ENCODE data around the gene SHTN1. TPM values are rescaled to one million over a fixed set of nuclear protein-coding genes. Genes with fewer than 3 reads are reported as not detected.

Gene SHTN1
- total RNA-seq, 1 donor from 2014 or later: 26.1 TPM

DNA sequence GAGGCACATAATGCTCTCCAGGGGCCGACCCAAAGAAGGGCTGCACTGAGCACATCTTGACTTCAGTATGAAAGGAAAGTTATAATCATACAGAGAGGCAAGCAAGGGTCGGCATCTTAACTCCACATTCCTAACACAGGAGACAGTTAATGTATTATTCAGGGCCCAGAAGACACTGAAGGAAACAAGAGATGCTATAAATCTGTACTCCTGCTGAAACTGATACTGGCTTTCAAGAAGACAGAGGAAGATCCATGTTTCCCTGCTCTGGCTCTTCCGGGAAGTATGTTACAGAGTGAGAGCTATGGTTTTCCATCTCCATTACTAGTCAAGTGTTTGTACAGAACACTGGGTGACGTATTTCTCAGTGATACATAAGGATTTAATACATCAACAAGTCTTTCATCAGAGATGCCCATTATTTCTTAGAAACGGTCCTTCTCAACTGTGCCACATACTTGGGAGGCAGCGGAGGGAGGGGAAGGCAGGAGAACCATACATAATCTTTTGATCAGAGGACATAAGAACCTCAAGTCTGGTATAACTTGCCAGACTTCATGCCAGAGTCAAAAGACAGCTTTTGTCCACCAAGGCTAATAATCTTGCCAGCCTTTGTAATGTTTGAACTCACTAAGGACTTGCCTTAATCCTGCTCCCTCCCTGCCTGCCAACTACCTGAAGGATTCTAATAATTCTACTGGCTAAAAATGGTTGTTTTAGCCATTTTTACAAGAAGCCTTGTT is 97.6 kb downstream of the SHTN1 start:
- Mint-ChIP-seq H3K4me1 (ENCODE audit: unreplicated experiment) (no peaks in the 10 kb centered on the region), H3K36me3 (ENCODE audit: unreplicated experiment) (peaks cover 16% of the 10 kb centered on the region), H3K27me3 (ENCODE audit: unreplicated experiment) (no peaks in the 10 kb centered on the region), H3K27ac (ENCODE audit: unreplicated experiment) (no peak overlapping the region), H3K4me3 (ENCODE audit: unreplicated experiment) (no peak overlapping the region), H3K9me3 (ENCODE audit: unreplicated experiment) (no peaks in the 10 kb centered on the region)
- no peak for DNase-seq (ENCODE audit: extremely low spot score, unreplicated experiment)
- TF ChIP-seq, protein P1, sequence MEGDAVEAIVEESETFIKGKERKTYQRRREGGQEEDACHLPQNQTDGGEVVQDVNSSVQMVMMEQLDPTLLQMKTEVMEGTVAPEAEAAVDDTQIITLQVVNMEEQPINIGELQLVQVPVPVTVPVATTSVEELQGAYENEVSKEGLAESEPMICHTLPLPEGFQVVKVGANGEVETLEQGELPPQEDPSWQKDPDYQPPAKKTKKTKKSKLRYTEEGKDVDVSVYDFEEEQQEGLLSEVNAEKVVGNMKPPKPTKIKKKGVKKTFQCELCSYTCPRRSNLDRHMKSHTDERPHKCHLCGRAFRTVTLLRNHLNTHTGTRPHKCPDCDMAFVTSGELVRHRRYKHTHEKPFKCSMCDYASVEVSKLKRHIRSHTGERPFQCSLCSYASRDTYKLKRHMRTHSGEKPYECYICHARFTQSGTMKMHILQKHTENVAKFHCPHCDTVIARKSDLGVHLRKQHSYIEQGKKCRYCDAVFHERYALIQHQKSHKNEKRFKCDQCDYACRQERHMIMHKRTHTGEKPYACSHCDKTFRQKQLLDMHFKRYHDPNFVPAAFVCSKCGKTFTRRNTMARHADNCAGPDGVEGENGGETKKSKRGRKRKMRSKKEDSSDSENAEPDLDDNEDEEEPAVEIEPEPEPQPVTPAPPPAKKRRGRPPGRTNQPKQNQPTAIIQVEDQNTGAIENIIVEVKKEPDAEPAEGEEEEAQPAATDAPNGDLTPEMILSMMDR (IDR thresholded peaks at IDR 0.05): no peak

DNA sequence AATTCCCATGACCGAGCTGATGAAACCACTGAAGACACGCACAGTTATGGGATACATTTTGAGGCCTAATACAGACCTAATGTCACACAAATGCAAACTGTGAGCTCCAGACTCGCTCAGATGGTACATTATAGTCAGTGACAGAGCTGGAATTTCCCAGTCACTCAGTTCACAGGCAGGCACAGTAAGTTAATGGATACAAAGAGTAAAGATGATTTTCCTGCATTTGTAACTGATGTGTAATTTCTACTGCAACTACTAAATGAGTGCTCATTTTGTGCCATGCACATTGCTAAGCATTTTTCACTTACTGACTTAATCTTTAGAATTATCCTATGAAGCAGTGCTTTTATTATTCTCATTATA is 99.2 kb downstream of the SHTN1 start:
- TF ChIP-seq, protein P1 (IDR thresholded peaks at IDR 0.05): no peak
- no peak overlapping the region for H3K27ac Mint-ChIP-seq (ENCODE audit: unreplicated experiment)

DNA sequence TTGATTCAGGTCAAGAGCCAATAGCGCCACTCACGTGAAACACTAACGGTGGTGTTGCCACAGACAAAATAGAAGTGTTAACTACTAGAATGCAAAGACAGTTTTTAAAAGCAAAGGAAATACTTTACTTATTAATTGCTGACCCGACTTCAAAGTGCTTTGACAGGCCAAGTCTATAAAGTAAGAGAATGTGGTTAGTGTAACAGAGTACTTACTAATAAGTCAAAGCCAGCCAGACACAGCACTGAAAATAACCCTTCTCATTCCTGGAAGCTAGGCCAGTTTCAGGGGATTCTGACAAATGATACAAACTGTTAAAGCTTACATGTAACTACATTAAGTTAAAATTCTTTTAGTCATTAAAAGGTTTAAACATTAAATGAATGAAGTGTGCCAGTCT is 105.4 kb downstream of the SHTN1 start:
- TF ChIP-seq, protein P1 (IDR thresholded peaks at IDR 0.05): no peak
- no peaks in the 10 kb centered on the region for H3K9me3 Mint-ChIP-seq (ENCODE audit: unreplicated experiment)
- no peak overlapping the region for H3K27ac Mint-ChIP-seq (ENCODE audit: unreplicated experiment)
- no peaks in the 10 kb centered on the region for H3K27me3 Mint-ChIP-seq (ENCODE audit: unreplicated experiment)
- no peaks in the 10 kb centered on the region for H3K4me1 Mint-ChIP-seq (ENCODE audit: unreplicated experiment)
- no peak for DNase-seq (ENCODE audit: extremely low spot score, unreplicated experiment)
- no peak overlapping the region for H3K4me3 Mint-ChIP-seq (ENCODE audit: unreplicated experiment)
- peaks cover 17% of the 10 kb centered on the region for H3K36me3 Mint-ChIP-seq (ENCODE audit: unreplicated experiment)

More for the DNA sequence above, 99.2 kb downstream of the SHTN1 start:
- peaks cover 21% of the 10 kb centered on the region for H3K36me3 Mint-ChIP-seq (ENCODE audit: unreplicated experiment)
- H3K27me3 Mint-ChIP-seq (ENCODE audit: unreplicated experiment): no peaks in the 10 kb centered on the region
- no peak for DNase-seq (ENCODE audit: extremely low spot score, unreplicated experiment)
- H3K9me3 Mint-ChIP-seq (ENCODE audit: unreplicated experiment): no peaks in the 10 kb centered on the region
- no peak overlapping the region for H3K4me3 Mint-ChIP-seq (ENCODE audit: unreplicated experiment)
- no peaks in the 10 kb centered on the region for H3K4me1 Mint-ChIP-seq (ENCODE audit: unreplicated experiment)

DNA sequence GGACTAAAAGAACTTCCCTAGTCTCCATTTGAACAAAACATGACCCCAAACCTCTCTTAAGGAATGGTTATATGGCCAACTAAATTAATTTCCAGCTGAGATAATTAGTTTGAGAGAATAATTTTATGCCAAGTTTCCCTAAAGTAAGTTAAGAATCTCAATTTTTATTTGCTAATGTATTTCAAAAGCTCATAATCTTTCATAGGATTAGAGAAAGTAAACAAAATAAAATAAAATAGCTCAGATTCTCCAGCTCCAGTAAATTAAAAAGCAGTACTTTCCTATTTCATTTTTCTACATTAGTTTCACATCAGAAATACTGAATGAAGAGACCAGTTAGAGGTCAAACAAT is 111.3 kb downstream of the SHTN1 start:
- Mint-ChIP-seq H3K9me3 (ENCODE audit: unreplicated experiment) (no peaks in the 10 kb centered on the region), H3K27ac (ENCODE audit: unreplicated experiment) (no peak overlapping the region), H3K36me3 (ENCODE audit: unreplicated experiment) (no peaks in the 10 kb centered on the region), H3K27me3 (ENCODE audit: unreplicated experiment) (no peaks in the 10 kb centered on the region), H3K4me3 (ENCODE audit: unreplicated experiment) (no peak overlapping the region), H3K4me1 (ENCODE audit: unreplicated experiment) (peaks cover 24% of the 10 kb centered on the region)
- DNase-seq (ENCODE audit: extremely low spot score, unreplicated experiment): no peak
- TF ChIP-seq, protein P1 (IDR thresholded peaks at IDR 0.05): no peak

- H3K36me3 Mint-ChIP-seq (ENCODE audit: unreplicated experiment): no peaks in the 10 kb centered on the region
- H3K4me1 Mint-ChIP-seq (ENCODE audit: unreplicated experiment): peaks cover 30% of the 10 kb centered on the region
- no peak overlapping the region for H3K27ac Mint-ChIP-seq (ENCODE audit: unreplicated experiment)
- no peak for DNase-seq (ENCODE audit: extremely low spot score, unreplicated experiment)
- no peak overlapping the region for H3K4me3 Mint-ChIP-seq (ENCODE audit: unreplicated experiment)
- H3K9me3 Mint-ChIP-seq (ENCODE audit: unreplicated experiment): no peaks in the 10 kb centered on the region
- TF ChIP-seq, protein P1 (IDR thresholded peaks at IDR 0.05): no peak
- no peaks in the 10 kb centered on the region for H3K27me3 Mint-ChIP-seq (ENCODE audit: unreplicated experiment)
Measured at GRCh38 chr10:116892907-116893685, 111.9 kb downstream of the SHTN1 start.

All from osteocyte (in vitro differentiated cells).